Subcutaneous abdominal adipose tissue (tissue), 5 donors: ENCODE results near the gene SCMH1.
A peak's percentile ranks its signal among the peaks of the same experiment; 100 is the strongest.

Experiments
- H3K27ac ChIP-seq: one replicate; pipeline ENCODE4 v1.7.0; 2013; ENCODE audit warnings: low read depth, mild to moderate bottlenecking, inconsistent platforms, low read length, moderate library complexity
- H3K27me3 ChIP-seq, 5 donors: one replicate each; pipeline ENCODE4 v1.7.0; 2013; ENCODE audit warnings: low read length in 5 of 5, inconsistent platforms in 1 of 5; ENCODE audit not compliant: control insufficient read depth in 5 of 5, insufficient read depth in 4 of 5
- H3K36me3 ChIP-seq, 5 donors: one replicate each; pipeline ENCODE4 v1.7.0; 2013; ENCODE audit warnings: low read length in 5 of 5; ENCODE audit not compliant: control insufficient read depth in 5 of 5, insufficient read depth in 5 of 5
- H3K4me1 ChIP-seq, 5 donors: one replicate each; pipeline ENCODE4 v1.7.0; 2013; ENCODE audit warnings: low read length in 5 of 5, mild to moderate bottlenecking in 3 of 5, moderate library complexity in 1 of 5; ENCODE audit not compliant: control insufficient read depth in 5 of 5, insufficient read depth in 5 of 5
- H3K4me3 ChIP-seq, 5 donors: one replicate each; pipeline ENCODE4 v1.7.0; 2013; ENCODE audit warnings: low read length in 5 of 5, low read depth in 1 of 5
- H3K9ac ChIP-seq, 5 donors: one replicate each; pipeline ENCODE4 v1.7.0; 2013; ENCODE audit warnings: low read length in 5 of 5, mild to moderate bottlenecking in 4 of 5, moderate library complexity in 3 of 5
- H3K9me3 ChIP-seq, 5 donors: one replicate each; pipeline ENCODE4 v1.7.0; 2013; ENCODE audit warnings: low read length in 5 of 5; ENCODE audit not compliant: control insufficient read depth in 5 of 5
- donor health status: healthy.
- donor health status: healthy.
- donor health status: healthy.
- donor health status: healthy.
- donor health status: healthy.

SCMH1 gene

DNA sequence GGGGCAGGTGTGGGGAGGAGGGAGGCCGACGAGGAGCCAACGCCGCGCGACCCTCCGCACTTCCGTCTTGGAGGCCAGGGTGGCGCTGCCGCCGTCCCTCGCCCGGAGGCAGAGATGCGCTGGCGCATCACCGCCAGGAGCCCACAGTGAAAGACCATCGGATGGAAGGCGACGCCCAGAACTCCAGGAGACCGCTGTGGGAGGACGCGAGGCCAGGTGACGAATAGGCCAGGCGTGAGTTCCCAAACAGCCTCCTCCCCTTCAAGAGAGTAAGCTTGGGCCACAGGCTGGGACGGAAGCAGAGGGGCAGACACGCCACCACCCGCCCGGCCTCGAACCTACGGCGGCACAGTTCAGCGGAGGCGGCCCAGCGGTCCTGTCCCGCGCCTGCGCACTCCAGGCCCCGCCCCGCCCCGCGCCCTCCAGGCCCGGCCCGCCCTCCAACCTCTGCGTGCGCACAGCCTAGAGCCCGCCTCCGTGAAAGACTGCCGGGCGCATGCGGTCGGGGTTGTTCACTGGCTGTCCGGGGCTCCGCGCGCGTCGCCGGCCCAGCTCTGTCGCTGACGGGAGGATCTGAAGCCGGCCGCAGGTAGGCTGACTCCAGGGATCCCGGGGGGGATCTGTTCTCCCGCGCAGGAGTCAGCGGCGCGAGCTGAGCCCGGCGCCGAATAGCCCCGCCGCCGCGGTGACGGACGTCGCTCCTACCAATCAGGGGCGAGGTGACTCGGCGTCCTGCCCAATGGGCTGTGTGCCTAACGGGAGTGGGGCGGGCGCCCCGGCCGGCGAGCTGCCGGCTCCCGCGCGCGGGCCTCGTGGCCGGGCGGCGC is 262.7 kb downstream of the SCMH1 start, which contains the start of gene CTPS1:
TSS of gene CTPS1 (plus strand) at position 456 of the 827 bp plus-strand sequence. CDS start 3,595 bp downstream, outside the sequence.
- Histone ChIP-seq H3K4me3 (peak within 1 kb of the TSS; percentile 73 to 86 (median 80)), H3K27ac (peak within 1 kb of the TSS; percentile 82), H3K4me1 (peaks cover 2 to 29% (median 23%) of the 10 kb centered on the region in 5 donors), H3K9ac (peak within 1 kb of the TSS in 4 of 5 donors; percentile 33 to 92 (median 82)), H3K9me3 (no peaks in the 10 kb centered on the region), H3K36me3 (peaks cover 0 to 2% (median 0%) of the 10 kb centered on the region in 5 donors), H3K27me3 (no peaks in the 10 kb centered on the region)

DNA sequence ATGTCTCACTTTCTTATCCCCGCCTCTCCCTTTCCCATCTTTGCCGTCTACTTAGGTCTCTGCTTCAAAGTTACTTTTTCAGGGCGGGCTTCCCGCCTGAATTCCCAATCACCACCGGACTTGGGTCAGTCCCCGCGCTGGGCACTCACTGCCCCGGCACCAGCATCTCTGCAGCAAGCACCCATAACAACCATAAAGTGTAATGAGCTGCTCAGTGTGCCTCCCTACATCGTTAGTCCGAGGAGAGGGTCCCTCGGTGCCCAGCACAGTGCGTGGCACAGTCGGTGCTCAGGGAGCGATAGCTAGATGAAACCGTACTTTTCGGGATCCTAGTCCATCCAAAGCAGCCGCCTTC is 263.2 kb downstream of the SCMH1 start:
- no peaks in the 10 kb centered on the region for H3K9me3 ChIP-seq
- H3K27me3 ChIP-seq: no peaks in the 10 kb centered on the region
- no peaks in the 10 kb centered on the region for H3K36me3 ChIP-seq
- peaks cover 2 to 29% (median 23%) of the 10 kb centered on the region in 5 donors for H3K4me1 ChIP-seq
- H3K9ac ChIP-seq: peak overlapping the region in 4 of 5 donors; percentile 33 to 92 (median 82)
- peak overlapping the region; percentile 73 to 86 (median 80) for H3K4me3 ChIP-seq
- peak overlapping the region; percentile 82 for H3K27ac ChIP-seq

DNA sequence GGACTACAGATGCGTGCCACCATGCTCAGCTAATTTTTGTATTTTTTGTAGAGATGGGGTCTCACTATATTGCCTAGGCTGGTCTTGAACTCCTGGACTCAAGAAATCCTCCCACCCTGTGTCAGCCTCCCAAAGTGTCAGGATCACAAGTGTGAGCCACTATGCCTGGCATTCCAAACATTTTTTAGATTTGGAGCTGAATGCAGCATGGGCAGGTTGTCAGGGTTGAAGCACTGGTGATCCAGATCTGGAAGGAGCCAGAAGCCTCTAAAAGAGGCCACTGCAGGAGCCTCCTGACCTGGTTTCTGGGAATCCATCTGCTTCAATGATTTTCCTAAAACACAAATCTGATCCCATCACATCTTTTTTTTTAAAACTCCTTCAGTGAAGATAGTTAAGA is 264.4 kb downstream of the SCMH1 start:
- H3K4me3 ChIP-seq: no peak overlapping the region
- no peak overlapping the region for H3K9ac ChIP-seq
- no peaks in the 10 kb centered on the region for H3K9me3 ChIP-seq
- H3K36me3 ChIP-seq: no peaks in the 10 kb centered on the region
- H3K27me3 ChIP-seq: no peaks in the 10 kb centered on the region
- peaks cover 2 to 29% (median 23%) of the 10 kb centered on the region in 5 donors for H3K4me1 ChIP-seq
- no peak overlapping the region for H3K27ac ChIP-seq
